C4-2B (cell line): Measurements from ENCODE around the gene FOXD4.
"Not testable (repeated sequence)": the region's sequence is repeated elsewhere in the genome, so short reads cannot be mapped to it uniquely, and the experiment has no call there.

Experiments
- ZFX ChIP-seq: fragments of 450-650 bp; IDR thresholded peaks from 2 replicates; pipeline ENCODE4 v1.6.1; 2017
- TF ChIP-seq, protein P1 (sequence below): fragments of 450-650 bp; conservative IDR thresholded peaks from 2 replicates; pipeline ENCODE4 v1.5.1; 2017; ENCODE audit warnings: mild to moderate bottlenecking

DNA sequence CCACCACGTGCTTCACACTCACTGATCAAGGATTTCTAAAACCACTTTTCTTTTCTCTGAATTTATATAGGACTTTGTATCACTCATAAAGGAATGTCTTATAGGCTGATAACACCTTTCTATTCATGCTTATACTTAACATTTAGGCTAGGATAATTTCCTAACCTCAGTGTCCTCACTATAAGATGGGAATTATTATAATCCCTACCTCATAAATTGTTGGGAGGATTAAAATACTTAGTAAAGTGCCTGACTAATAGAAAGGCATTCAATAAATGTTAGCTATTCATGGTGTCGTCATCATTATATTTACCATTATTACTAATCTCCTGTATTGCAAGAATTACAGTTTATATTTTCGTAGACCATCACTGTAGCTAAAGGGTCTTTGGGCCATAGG lies 41.8 kb downstream of the FOXD4 start:
- TF ChIP-seq, protein P1, sequence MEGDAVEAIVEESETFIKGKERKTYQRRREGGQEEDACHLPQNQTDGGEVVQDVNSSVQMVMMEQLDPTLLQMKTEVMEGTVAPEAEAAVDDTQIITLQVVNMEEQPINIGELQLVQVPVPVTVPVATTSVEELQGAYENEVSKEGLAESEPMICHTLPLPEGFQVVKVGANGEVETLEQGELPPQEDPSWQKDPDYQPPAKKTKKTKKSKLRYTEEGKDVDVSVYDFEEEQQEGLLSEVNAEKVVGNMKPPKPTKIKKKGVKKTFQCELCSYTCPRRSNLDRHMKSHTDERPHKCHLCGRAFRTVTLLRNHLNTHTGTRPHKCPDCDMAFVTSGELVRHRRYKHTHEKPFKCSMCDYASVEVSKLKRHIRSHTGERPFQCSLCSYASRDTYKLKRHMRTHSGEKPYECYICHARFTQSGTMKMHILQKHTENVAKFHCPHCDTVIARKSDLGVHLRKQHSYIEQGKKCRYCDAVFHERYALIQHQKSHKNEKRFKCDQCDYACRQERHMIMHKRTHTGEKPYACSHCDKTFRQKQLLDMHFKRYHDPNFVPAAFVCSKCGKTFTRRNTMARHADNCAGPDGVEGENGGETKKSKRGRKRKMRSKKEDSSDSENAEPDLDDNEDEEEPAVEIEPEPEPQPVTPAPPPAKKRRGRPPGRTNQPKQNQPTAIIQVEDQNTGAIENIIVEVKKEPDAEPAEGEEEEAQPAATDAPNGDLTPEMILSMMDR, result not testable (repeated sequence)
- not testable (repeated sequence) for TF ChIP-seq ZFX
